Coronary artery (tissue), 2 donors: ENCODE data around the gene TRMT44.
A peak's percentile ranks its signal among the peaks of the same experiment; 100 is the strongest.
"Not testable (repeated sequence)": the region's sequence is repeated elsewhere in the genome, so short reads cannot be mapped to it uniquely, and the experiment has no call there.

Source experiments
- DNase-seq: peaks from one replicate; pipeline ENCODE4 v3.0.0-alpha.2; 2017; ENCODE audit warnings: low spot score
- H3K27ac ChIP-seq, 2 donors: fragments of 200-600 bp; sonication (generic); one replicate each; pipeline ENCODE4 v1.5.1; 2016 to 2019
- H3K4me3 ChIP-seq: fragments of 200-600 bp; sonication (generic); 2 replicates; pipeline ENCODE4 v1.5.1; 2016; ENCODE audit warnings: mild to moderate bottlenecking, moderate library complexity
- TF ChIP-seq, protein P1 (sequence below): fragments of 200-600 bp; sonication (generic); IDR thresholded peaks from one replicate; pipeline ENCODE4 v1.5.1; 2019; ENCODE audit warnings: antibody characterized with exemption

Gene TRMT44

DNA sequence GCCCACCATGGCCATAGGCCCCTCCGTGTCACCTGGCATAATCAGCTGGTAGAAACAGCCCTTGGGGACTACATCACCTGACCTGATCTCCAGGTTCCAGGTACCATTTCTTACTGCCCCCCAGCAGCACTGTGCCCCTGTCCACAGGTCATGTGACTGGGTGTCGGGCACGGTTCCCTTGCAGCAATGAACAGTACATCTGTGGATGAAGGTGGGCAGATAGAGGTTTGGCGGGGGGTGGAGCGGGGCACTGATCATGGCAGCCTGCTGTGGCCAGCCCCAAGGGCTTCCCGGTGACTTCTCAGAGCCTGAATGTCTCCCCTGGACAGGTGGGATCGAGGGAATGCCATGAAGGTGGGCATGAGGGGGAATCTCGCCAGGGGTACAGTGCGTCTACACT, 37.8 kb downstream of the TRMT44 start:
- no peak overlapping the region for H3K27ac ChIP-seq
- TF ChIP-seq, protein P1, sequence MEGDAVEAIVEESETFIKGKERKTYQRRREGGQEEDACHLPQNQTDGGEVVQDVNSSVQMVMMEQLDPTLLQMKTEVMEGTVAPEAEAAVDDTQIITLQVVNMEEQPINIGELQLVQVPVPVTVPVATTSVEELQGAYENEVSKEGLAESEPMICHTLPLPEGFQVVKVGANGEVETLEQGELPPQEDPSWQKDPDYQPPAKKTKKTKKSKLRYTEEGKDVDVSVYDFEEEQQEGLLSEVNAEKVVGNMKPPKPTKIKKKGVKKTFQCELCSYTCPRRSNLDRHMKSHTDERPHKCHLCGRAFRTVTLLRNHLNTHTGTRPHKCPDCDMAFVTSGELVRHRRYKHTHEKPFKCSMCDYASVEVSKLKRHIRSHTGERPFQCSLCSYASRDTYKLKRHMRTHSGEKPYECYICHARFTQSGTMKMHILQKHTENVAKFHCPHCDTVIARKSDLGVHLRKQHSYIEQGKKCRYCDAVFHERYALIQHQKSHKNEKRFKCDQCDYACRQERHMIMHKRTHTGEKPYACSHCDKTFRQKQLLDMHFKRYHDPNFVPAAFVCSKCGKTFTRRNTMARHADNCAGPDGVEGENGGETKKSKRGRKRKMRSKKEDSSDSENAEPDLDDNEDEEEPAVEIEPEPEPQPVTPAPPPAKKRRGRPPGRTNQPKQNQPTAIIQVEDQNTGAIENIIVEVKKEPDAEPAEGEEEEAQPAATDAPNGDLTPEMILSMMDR, result no peak
- no peak overlapping the region for H3K4me3 ChIP-seq
- DNase-seq, result no peak

DNA sequence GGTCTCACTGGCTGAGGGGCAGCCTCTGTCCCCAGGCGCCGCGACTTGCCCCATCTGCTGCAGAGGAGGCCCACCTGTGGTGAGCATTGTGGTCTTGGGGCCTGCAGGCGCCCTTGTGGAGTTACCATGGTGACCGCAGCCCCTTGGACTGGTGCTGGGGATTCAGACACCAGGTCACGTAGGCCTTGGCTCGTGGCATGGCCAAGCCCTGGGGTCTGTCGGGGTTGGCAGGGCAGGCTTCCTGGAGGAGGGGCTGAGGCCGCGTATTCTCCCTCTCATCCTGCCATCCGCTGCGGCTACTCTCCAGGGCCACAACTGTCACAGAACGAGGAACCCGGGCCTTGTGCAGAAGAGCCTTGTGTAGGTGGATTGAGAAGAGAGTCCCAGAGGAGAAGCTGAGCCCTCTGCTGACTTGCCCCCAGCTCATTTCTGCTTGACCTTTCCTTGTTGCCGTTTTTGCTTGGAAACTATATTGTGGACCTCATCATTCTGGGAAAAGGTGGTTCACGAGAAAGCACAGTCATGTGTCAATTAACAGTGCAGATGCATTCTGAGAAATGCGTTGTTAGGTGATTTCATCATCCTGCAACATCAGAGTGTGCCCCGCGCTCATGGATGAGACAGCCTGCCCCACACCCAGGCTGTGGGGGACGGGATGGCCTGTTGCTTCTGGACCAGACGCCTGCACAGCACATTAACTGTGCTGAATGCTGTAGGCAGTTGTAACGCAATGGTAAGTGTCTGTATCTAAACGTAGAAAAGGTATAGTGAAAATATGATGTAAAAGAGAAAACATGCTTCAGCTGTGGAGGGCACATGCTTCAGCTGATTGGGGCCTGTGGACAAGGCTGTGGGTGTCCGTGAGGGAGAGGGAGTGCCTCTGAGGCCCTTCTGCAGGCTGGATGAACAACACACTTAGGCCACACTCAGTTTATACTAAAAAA, 38.5 kb downstream of the TRMT44 start:
- no peak overlapping the region for H3K27ac ChIP-seq
- no peak for DNase-seq
- TF ChIP-seq, protein P1, result no peak
- H3K4me3 ChIP-seq, result no peak overlapping the region

GRCh38 chr4:8480221-8480620, 39.6 kb downstream of the TRMT44 start:
- no peak overlapping the region for H3K4me3 ChIP-seq
- TF ChIP-seq, protein P1, result no peak
- no peak overlapping the region for H3K27ac ChIP-seq
- no peak for DNase-seq

- H3K4me3 ChIP-seq, DNase-seq, H3K27ac ChIP-seq: not testable (repeated sequence)
Measured at GRCh38 chr4:8486643-8487042, 46.1 kb downstream of the TRMT44 start.

- DNase-seq, result peak; percentile 58
- TF ChIP-seq, protein P1, result no peak
- Histone ChIP-seq H3K27ac (no peak overlapping the region), H3K4me3 (no peak overlapping the region)
Measured at GRCh38 chr4:8488791-8489369, 48.3 kb downstream of the TRMT44 start.

GRCh38 chr4:8491478-8491877, 50.9 kb downstream of the TRMT44 start:
- not testable (repeated sequence) for DNase-seq, H3K27ac ChIP-seq, H3K4me3 ChIP-seq

GRCh38 chr4:8492174-8492573, 51.6 kb downstream of the TRMT44 start:
- TF ChIP-seq, protein P1, result no peak
- no peak overlapping the region for H3K4me3 ChIP-seq
- no peak for DNase-seq
- H3K27ac ChIP-seq, result no peak overlapping the region

DNA sequence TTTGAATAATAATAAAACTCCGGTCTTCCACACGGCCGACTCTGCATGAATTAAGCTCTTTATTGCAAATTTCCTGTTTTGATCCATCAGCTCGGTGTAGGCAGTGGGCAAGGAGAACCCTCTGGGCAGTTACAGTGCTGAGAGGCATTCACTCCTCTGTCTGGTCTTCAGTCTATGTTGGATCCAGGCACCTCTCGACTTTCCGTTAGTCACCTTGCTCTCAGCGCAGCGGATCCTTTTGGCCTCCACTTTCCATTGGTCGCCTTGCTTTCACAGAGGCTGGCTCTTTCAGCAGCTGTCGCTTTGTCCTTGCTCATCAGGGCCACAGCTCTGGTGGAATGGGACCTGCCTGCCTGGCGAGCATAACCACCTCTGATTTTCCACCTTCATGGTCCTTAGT, 52.9 kb downstream of the TRMT44 start:
- DNase-seq, result peak; percentile 54
- TF ChIP-seq, protein P1, result no peak
- Histone ChIP-seq H3K4me3 (no peak overlapping the region), H3K27ac (no peak overlapping the region)
